Stimulated activated CD4-positive, alpha-beta T cell treated with anti-CD3 and anti-CD28 coated beads, Interleukin-1b, Interleukin-23, amount 100 ng/mL, for 48 hours (primary cell): ENCODE measurements around the gene BAIAP2L1.

Experiments
- DNase-seq: peaks from one replicate; pipeline ENCODE4 v3.0.0-alpha.2; 2020

BAIAP2L1 gene

GRCh38 chr7:98257701-98258100, 143.2 kb downstream of the BAIAP2L1 start:
- no peak for DNase-seq

- DNase-seq, result no peak
These were observed 144.5 kb downstream of the BAIAP2L1 start for GRCh38 chr7:98256431-98256830.

- DNase-seq, result peak; percentile 22
These were observed 145.8 kb downstream of the BAIAP2L1 start for GRCh38 chr7:98254951-98255610.

- DNase-seq, result no peak
These were observed 146.4 kb downstream of the BAIAP2L1 start for GRCh38 chr7:98254516-98254915.

GRCh38 chr7:98252425-98253054, 148.3 kb downstream of the BAIAP2L1 start:
- DNase-seq, result no peak

DNA sequence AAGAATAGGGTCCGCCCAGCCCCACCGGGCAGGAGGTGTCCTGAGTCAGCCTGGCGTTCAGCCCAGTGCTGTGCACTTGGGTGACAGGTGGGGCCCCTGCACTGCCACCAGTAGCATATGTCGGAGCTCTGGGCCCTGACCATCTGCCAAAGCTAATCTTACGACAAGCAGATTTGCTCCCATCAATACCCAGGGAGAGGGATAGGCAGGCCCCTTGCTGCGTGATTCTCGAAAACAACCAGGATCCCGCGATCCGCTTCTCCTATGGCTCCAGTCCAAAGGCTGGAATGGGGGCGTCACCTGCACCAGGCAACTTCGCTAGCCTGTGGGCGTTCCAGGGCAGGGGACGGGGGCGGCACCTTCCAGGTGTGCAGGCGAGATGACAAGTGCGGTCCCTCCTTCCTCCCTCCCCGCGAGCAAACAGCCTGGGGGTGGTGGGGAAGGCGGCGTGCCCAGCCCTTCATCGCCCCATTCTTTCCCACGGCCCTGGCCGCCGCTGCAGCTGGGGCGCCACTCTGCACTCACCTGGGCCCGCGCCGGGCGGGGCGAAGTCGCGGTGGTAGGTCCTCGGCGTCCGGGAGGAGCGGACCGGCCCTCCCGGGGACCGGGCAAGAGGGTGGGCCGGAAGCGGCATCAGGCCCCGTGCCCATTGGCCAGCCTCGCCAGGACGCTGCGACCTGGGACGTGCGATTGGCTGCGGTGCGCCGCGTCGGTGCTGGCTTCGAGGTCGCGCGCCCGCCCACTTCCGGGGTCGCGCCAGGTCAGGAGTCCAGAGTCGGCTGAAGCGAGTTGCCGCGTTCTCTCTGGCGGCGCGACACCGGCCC, 149.1 kb downstream of the BAIAP2L1 start, which contains the start of gene TECPR1:
TSS of gene TECPR1 (minus strand) at position 632 of the 824 bp plus-strand sequence. CDS start 6,086 bp downstream, outside the sequence.
- peak; percentile 88 for DNase-seq

- DNase-seq, result peak; percentile 10
These were observed 149.7 kb downstream of the BAIAP2L1 start for GRCh38 chr7:98251231-98251600.

DNA sequence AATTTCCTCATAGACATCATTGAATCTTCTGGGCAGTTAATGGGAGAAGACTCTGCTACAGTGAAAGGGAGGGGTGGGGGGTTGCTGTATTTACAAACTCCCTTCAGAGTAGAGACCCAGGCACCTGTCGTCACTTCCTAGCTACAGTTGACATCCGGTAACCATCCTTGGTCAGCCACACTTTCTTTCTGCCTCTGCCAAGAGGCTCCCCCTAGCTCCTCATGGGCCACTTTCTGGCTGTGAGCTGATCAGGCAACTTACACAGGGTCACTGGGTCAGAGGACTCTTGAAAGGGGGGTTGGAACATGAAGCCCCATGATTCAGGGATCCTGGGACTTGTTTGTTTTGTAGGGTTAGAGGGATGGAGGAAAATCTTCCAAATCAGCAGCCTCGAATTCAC, 150.1 kb downstream of the BAIAP2L1 start:
- DNase-seq, result peak; percentile 53

- DNase-seq, result no peak
These were observed 151.8 kb downstream of the BAIAP2L1 start for GRCh38 chr7:98249106-98249505.

- no peak for DNase-seq
These were observed 152.7 kb downstream of the BAIAP2L1 start for GRCh38 chr7:98248156-98248555.

DNA sequence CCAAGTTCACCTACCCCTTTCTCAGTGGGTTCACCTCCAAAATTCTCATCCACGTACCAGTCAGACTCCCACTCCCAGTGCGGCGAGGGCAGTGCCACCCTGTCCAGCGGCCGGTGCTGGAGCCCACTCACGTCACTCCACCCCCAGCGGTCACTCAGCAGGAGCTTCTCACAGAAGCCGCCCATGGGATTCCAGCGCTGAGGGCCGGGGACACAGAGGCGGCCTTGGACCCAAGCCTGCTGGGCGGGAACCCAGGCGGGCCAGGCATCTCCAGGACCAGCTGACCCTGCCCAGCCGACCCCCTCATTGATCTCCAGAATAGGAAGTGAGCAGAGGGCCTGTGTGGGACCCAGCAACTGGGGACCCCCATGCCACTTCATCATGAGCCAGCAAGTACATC, 156.0 kb downstream of the BAIAP2L1 start:
- DNase-seq, result no peak

DNA sequence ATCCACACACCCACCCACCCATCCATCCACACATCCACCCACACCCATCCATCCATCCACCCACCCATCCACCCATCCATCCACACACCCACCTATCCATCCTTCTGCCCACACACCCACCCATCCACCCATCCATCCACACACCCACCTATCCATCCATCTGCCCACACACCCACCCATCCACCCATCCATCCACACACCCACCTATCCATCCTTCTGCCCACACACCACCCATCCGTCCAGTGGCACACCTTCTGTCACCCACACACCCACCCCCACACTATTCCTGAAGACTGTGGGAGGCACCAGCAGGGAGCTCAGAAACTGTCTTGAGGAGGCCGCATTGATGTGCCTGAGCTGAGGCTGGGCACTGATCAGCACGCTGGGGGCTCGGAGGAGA, 158.0 kb downstream of the BAIAP2L1 start:
- no peak for DNase-seq

DNA sequence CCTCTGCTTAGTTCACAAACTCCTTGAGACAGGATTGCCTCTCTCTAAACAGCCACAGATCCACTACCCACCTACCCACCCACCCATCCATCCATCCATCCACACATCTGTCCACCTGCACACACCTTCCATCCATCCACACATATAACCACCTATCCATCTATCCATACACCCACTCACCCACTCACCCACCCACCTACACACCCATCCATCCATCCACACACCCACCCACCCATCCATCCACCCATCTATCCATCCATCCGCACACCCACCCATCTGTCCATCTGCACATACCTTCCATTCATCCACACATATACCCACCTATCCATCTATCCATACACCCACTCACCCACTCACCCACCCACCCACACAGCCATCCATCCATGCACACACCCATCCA, 158.5 kb downstream of the BAIAP2L1 start:
- DNase-seq, result no peak

GRCh38 chr7:98241674-98242241, 159.1 kb downstream of the BAIAP2L1 start:
- DNase-seq, result no peak
